ENCODE results near the gene RBCK1. TPM values are rescaled to one million over a fixed set of nuclear protein-coding genes. Genes with fewer than 3 reads are reported as not detected.

RBCK1 gene
- total RNA-seq, 1 experiment from 2014 or later: 96.6 TPM

DNA sequence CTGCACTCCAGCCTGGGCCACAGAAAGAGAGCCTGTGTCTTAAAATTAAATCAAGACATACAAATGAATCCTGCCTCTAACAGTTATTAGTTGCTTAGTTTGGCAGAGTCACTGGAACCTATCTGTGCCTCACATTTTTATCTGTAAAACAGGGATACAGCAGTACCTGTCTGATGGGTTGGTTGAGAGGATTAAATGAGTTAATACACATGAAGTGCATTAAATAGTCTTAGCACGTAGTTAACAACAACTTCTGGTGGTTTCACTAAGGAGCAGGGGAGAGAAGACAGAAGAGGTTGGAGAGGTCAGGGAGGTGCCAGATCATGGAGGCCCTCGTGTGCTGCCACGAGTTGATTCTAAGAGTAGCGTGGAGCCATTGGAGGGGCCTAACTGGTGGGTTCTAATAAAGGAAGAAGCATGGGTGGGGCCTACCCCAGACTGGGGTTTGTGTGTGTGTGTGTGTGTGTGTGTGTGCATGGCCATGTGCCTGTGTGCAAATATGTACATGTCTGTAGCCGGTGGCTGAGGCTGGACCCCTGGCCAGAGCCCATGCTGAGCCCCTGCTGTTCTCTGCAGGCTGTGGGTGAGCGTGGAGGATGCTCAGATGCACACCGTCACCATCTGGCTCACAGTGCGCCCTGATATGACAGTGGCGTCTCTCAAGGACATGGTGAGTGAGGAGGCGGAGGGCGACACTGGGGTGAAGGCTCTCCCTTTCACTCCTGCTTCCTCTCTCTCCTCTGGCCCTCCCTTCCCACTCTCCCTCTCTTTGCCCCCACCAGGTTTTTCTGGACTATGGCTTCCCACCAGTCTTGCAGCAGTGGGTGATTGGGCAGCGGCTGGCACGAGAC, 9.1 kb downstream of the RBCK1 start:
- Histone ChIP-seq H3K4me2 (ENCODE audit: low read depth, low read length, poor library complexity, severe bottlenecking) (no peak overlapping the region), H3K9me3 (ENCODE audit: low read length) (no peaks in the 10 kb centered on the region), H3K4me1 (ENCODE audit: low read length) (peaks cover 15% of the 10 kb centered on the region), H4K20me1 (ENCODE audit: insufficient read depth, low read depth, low read length) (peaks cover 9% of the 10 kb centered on the region), H2AFZ (ENCODE audit: low read length) (no peak overlapping the region), H3K27ac (ENCODE audit: low read length) (no peak overlapping the region), H3K9ac (ENCODE audit: low read length) (no peak overlapping the region), H3K36me3 (ENCODE audit: insufficient read depth, low read length) (peaks cover 13% of the 10 kb centered on the region), H3K27me3 (ENCODE audit: low read length) (no peaks in the 10 kb centered on the region), H3K79me2 (ENCODE audit: low read length) (peaks cover 31% of the 10 kb centered on the region), H3K4me3 (ENCODE audit: low read length) (no peak overlapping the region), H3K9me2 (replicated peaks; ENCODE audit: insufficient read depth, low read length) (no peaks in the 10 kb centered on the region)
- DNase-seq: no peak

GRCh38 chr20:417801-418342, 9.8 kb downstream of the RBCK1 start:
- Histone ChIP-seq H3K9me2 (replicated peaks; ENCODE audit: insufficient read depth, low read length) (no peaks in the 10 kb centered on the region), H3K4me3 (ENCODE audit: low read length) (no peak overlapping the region), H3K79me2 (ENCODE audit: low read length) (peaks cover 24% of the 10 kb centered on the region), H3K36me3 (ENCODE audit: insufficient read depth, low read length) (peaks cover 6% of the 10 kb centered on the region), H3K9ac (ENCODE audit: low read length) (no peak overlapping the region), H3K27ac (ENCODE audit: low read length) (no peak overlapping the region), H4K20me1 (ENCODE audit: insufficient read depth, low read depth, low read length) (peaks cover 9% of the 10 kb centered on the region), H3K4me2 (ENCODE audit: low read depth, low read length, poor library complexity, severe bottlenecking) (no peak overlapping the region), H3K27me3 (ENCODE audit: low read length) (no peaks in the 10 kb centered on the region), H3K9me3 (ENCODE audit: low read length) (no peaks in the 10 kb centered on the region), H3K4me1 (ENCODE audit: low read length) (peaks cover 15% of the 10 kb centered on the region), H2AFZ (ENCODE audit: low read length) (no peak overlapping the region)
- no peak for DNase-seq

DNA sequence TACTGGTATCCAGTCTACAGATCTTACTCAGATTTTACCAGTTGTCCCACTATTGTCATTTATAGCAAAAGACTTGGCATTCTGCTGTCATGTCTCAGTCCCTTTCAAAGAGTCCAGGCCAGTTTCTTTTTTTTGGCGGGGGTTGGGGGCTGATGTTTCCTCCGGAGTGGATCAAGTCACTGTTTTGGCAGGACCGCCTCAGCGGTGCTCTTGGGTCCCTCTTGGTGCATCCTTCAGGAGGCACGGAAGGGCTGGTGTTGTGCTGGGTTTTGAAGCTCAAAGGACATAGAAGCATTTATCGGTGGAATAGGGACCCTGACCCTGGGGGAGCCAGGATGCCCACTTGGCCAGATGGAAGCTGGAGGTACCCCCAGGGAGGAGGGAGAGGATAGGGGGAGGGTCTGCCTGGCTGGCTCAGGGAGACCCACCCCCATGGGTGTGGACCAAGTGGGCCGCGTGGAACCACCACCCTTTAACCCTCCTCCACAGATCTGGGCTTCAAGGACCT, 10.8 kb downstream of the RBCK1 start:
- H2AFZ ChIP-seq (ENCODE audit: low read length): no peak overlapping the region
- H3K4me3 ChIP-seq (ENCODE audit: low read length): no peak overlapping the region
- H3K27ac ChIP-seq (ENCODE audit: low read length): no peak overlapping the region
- peaks cover 13% of the 10 kb centered on the region; the same call in 1 of the 2 replicates for H3K79me2 ChIP-seq (ENCODE audit: low read length)
- no peak for DNase-seq
- no peaks in the 10 kb centered on the region for H3K9me3 ChIP-seq (ENCODE audit: low read length)
- no peaks in the 10 kb centered on the region for H3K9me2 ChIP-seq (replicated peaks; ENCODE audit: insufficient read depth, low read length)
- peaks cover 6% of the 10 kb centered on the region for H3K36me3 ChIP-seq (ENCODE audit: insufficient read depth, low read length)
- peaks cover 9% of the 10 kb centered on the region for H4K20me1 ChIP-seq (ENCODE audit: insufficient read depth, low read depth, low read length)
- H3K27me3 ChIP-seq (ENCODE audit: low read length): no peaks in the 10 kb centered on the region
- peaks cover 6% of the 10 kb centered on the region for H3K4me1 ChIP-seq (ENCODE audit: low read length)
- no peak overlapping the region for H3K9ac ChIP-seq (ENCODE audit: low read length)
- H3K4me2 ChIP-seq (ENCODE audit: low read depth, low read length, poor library complexity, severe bottlenecking): no peak overlapping the region

DNA sequence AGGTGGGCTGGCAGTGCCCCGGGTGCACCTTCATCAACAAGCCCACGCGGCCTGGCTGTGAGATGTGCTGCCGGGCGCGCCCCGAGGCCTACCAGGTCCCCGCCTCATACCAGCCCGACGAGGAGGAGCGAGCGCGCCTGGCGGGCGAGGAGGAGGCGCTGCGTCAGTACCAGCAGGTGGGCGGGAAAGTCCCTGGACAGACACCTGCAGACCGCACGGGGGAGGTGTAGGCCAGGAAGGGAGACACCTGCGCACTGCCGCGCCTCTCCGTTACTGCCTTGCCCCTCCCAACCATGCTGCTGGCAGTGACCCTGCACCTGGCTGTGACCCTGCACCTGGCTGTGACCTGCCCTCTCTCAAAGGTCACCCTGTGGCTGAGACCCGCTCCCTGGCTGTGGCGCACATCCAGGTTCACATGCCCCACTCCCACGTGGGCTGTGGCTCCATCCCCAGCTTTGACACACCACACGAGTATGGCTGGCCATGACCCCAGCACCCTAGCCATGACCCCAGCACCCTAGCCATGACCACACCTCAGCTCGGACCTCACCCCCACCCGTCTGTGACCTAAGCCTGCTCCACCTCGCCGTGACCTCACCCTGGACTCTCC, 11.6 kb downstream of the RBCK1 start:
- Histone ChIP-seq H3K79me2 (ENCODE audit: low read length) (peaks cover 8% of the 10 kb centered on the region; the same call in 1 of the 2 replicates), H3K4me3 (ENCODE audit: low read length) (no peak overlapping the region), H3K9me3 (ENCODE audit: low read length) (no peaks in the 10 kb centered on the region), H3K27ac (ENCODE audit: low read length) (no peak overlapping the region), H2AFZ (ENCODE audit: low read length) (no peak overlapping the region), H3K9me2 (replicated peaks; ENCODE audit: insufficient read depth, low read length) (no peaks in the 10 kb centered on the region), H3K4me2 (ENCODE audit: low read depth, low read length, poor library complexity, severe bottlenecking) (no peak overlapping the region), H3K4me1 (ENCODE audit: low read length) (peaks cover 2% of the 10 kb centered on the region; the same call in 1 of the 2 replicates), H3K27me3 (ENCODE audit: low read length) (no peaks in the 10 kb centered on the region), H4K20me1 (ENCODE audit: insufficient read depth, low read depth, low read length) (peaks cover 9% of the 10 kb centered on the region), H3K36me3 (ENCODE audit: insufficient read depth, low read length) (peaks cover 8% of the 10 kb centered on the region), H3K9ac (ENCODE audit: low read length) (no peak overlapping the region)
- DNase-seq: no peak

DNA sequence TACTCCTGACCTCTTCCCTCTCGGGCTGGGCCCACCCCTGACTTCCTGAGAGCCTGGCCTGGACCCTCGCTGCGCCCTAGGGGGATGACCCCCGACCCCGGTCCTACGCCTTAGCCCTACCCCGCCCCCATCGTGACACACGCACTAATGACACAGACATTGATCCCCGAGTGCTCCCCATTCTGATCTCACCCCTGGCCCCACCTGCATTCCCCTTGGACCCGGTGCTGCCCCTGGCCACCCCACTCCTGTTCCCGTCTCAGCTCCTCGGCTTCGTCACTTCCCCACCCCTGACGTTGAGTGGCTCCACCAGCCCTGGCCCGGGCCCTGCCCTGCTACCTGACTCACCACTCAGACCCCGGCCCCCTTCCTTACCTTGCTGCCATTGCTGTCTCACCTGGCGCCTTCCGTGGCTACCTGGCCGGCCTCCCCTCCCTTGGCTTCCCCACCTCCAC, 12.1 kb downstream of the RBCK1 start:
- Histone ChIP-seq H3K4me2 (ENCODE audit: low read depth, low read length, poor library complexity, severe bottlenecking) (no peak overlapping the region), H3K9me3 (ENCODE audit: low read length) (no peaks in the 10 kb centered on the region), H3K4me1 (ENCODE audit: low read length) (peaks cover 2% of the 10 kb centered on the region; the same call in 1 of the 2 replicates), H4K20me1 (ENCODE audit: insufficient read depth, low read depth, low read length) (peaks cover 9% of the 10 kb centered on the region), H2AFZ (ENCODE audit: low read length) (no peak overlapping the region), H3K27me3 (ENCODE audit: low read length) (no peaks in the 10 kb centered on the region), H3K36me3 (ENCODE audit: insufficient read depth, low read length) (peaks cover 8% of the 10 kb centered on the region), H3K9ac (ENCODE audit: low read length) (no peak overlapping the region), H3K79me2 (ENCODE audit: low read length) (peaks cover 6% of the 10 kb centered on the region; the same call in 1 of the 2 replicates), H3K4me3 (ENCODE audit: low read length) (no peak overlapping the region), H3K27ac (ENCODE audit: low read length) (no peak overlapping the region), H3K9me2 (replicated peaks; ENCODE audit: insufficient read depth, low read length) (no peaks in the 10 kb centered on the region)
- no peak for DNase-seq

- Histone ChIP-seq H3K9me2 (replicated peaks; ENCODE audit: insufficient read depth, low read length) (no peaks in the 10 kb centered on the region), H2AFZ (ENCODE audit: low read length) (no peak overlapping the region), H3K9me3 (ENCODE audit: low read length) (no peaks in the 10 kb centered on the region), H4K20me1 (ENCODE audit: insufficient read depth, low read depth, low read length) (peaks cover 9% of the 10 kb centered on the region), H3K79me2 (ENCODE audit: low read length) (no peaks in the 10 kb centered on the region), H3K27me3 (ENCODE audit: low read length) (no peaks in the 10 kb centered on the region), H3K27ac (ENCODE audit: low read length) (no peak overlapping the region), H3K4me1 (ENCODE audit: low read length) (peaks cover 2% of the 10 kb centered on the region; the same call in 1 of the 2 replicates), H3K4me2 (ENCODE audit: low read depth, low read length, poor library complexity, severe bottlenecking) (no peak overlapping the region), H3K4me3 (ENCODE audit: low read length) (no peak overlapping the region), H3K36me3 (ENCODE audit: insufficient read depth, low read length) (peaks cover 8% of the 10 kb centered on the region), H3K9ac (ENCODE audit: low read length) (no peak overlapping the region)
- peak; percentile 93 for DNase-seq
Measured at GRCh38 chr20:420721-421574, 12.8 kb downstream of the RBCK1 start.

- Histone ChIP-seq H3K4me2 (ENCODE audit: low read depth, low read length, poor library complexity, severe bottlenecking) (no peak overlapping the region), H3K9me3 (ENCODE audit: low read length) (no peaks in the 10 kb centered on the region), H3K36me3 (ENCODE audit: insufficient read depth, low read length) (peaks cover 11% of the 10 kb centered on the region), H3K9ac (ENCODE audit: low read length) (no peak overlapping the region), H3K9me2 (replicated peaks; ENCODE audit: insufficient read depth, low read length) (no peaks in the 10 kb centered on the region), H3K79me2 (ENCODE audit: low read length) (no peaks in the 10 kb centered on the region), H3K4me3 (ENCODE audit: low read length) (no peak overlapping the region), H4K20me1 (ENCODE audit: insufficient read depth, low read depth, low read length) (peaks cover 9% of the 10 kb centered on the region), H3K27ac (ENCODE audit: low read length) (no peak overlapping the region), H2AFZ (ENCODE audit: low read length) (no peak overlapping the region), H3K4me1 (ENCODE audit: low read length) (peaks cover 2% of the 10 kb centered on the region; the same call in 1 of the 2 replicates), H3K27me3 (ENCODE audit: low read length) (no peaks in the 10 kb centered on the region)
- DNase-seq: no peak
Measured at GRCh38 chr20:421685-422250, 13.7 kb downstream of the RBCK1 start.
